Activated CD8-positive, alpha-beta memory T cell treated with anti-CD3 and anti-CD28 coated beads, Interleukin-2, amount 10 ng/mL, durations not matched to agents 7 days and 5 days (primary cell): Measurements from ENCODE around the gene FABP7. TPM values are rescaled to one million over a fixed set of nuclear protein-coding genes. Genes with fewer than 3 reads are reported as not detected.
"Not testable (repeated sequence)": the region's sequence is repeated elsewhere in the genome, so short reads cannot be mapped to it uniquely, and the experiment has no call there.

Source experiments
- ATAC-seq: fragments of 150-1000 bp; cut with Tn5 transposase; one replicate; pipeline ENCODE4 v1.10.0; 2021; ENCODE audit warnings: moderate library complexity
- CTCF ChIA-PET: fragments of 350-600 bp; sonication (Branson Sonifier 250); formaldehyde crosslinking; loops from one replicate; lab custom pipeline; 2021; ENCODE audit warnings: antibody characterized with exemption; lab: Charles Lee
- DNase-seq: peaks from one replicate; pipeline ENCODE4 v3.0.0-alpha.2; 2020
- H3K27ac Mint-ChIP-seq: one replicate; pipeline ENCODE4 v1.8.0; 2021; ENCODE audit warnings: mild to moderate bottlenecking, mixed read lengths
- H3K27me3 Mint-ChIP-seq: one replicate; pipeline ENCODE4 v1.8.0; 2021; ENCODE audit warnings: mixed read lengths
- H3K36me3 Mint-ChIP-seq: one replicate; pipeline ENCODE4 v1.8.0; 2021; ENCODE audit warnings: mild to moderate bottlenecking, mixed read lengths
- H3K4me1 Mint-ChIP-seq: one replicate; pipeline ENCODE4 v1.8.0; 2021; ENCODE audit warnings: mixed read lengths
- H3K4me3 Mint-ChIP-seq: one replicate; pipeline ENCODE4 v1.8.0; 2021; ENCODE audit warnings: mild to moderate bottlenecking, moderate library complexity, mixed read lengths
- H3K9me3 Mint-ChIP-seq: one replicate; pipeline ENCODE4 v1.8.0; 2022; ENCODE audit warnings: low read depth, mixed read lengths
- total RNA-seq, 2 experiments: library from RNA; stranded (reverse); gene quantifications; one replicate each; pipeline ENCODE4 v1.2.3, GENCODE V29; 2021

Gene FABP7
- total RNA-seq = not detected

DNA sequence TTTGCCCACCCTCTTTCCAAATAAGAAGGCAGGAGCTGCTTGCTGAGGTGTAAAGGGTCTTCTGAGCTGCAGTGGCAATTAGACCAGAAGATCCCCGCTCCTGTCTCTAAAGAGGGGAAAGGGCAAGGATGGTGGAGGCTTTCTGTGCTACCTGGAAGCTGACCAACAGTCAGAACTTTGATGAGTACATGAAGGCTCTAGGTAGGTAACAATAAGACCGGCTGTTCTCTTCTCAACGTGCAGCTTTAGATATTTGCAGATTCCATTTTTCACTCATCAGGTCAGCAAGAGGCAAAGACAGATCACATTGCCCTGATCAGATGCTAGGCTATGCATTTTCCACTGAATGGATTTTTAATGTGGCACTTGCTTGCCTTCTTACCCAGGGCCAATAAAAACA lies at the start of gene FABP7:
TSS of gene FABP7 (plus strand) at position 50 of the 400 bp plus-strand sequence. CDS start at position 129, 79 bp downstream.
- Mint-ChIP-seq H3K9me3 (no peaks in the 10 kb centered on the region), H3K36me3 (no peaks in the 10 kb centered on the region), H3K4me1 (no peaks in the 10 kb centered on the region), H3K27me3 (peaks cover 35% of the 10 kb centered on the region), H3K4me3 (no peak within 1 kb of the TSS), H3K27ac (no peak within 1 kb of the TSS)
- CTCF ChIA-PET = no interaction called here
- DNase-seq (no peak), ATAC-seq (no peak)

DNA sequence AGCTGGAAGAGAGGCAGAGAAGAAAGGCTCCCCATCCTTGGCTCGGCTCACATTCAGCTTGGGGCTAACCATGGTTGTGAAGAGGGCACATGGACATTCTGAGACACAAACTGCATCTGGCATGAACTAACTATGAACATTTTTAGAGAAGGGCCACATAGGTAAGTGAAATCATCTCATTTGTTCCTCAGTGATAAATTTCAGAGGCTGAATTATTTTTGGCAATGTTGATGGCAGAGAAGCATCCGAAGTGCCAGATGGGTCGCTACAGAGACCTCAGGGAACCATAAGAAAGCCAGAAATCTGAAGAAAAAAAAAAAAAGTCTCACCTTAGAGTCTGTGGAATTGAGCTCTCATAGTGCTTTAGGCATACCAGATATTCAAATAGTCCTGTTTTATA lies 49.2 kb upstream of the FABP7 start:
- ATAC-seq = no peak

DNA sequence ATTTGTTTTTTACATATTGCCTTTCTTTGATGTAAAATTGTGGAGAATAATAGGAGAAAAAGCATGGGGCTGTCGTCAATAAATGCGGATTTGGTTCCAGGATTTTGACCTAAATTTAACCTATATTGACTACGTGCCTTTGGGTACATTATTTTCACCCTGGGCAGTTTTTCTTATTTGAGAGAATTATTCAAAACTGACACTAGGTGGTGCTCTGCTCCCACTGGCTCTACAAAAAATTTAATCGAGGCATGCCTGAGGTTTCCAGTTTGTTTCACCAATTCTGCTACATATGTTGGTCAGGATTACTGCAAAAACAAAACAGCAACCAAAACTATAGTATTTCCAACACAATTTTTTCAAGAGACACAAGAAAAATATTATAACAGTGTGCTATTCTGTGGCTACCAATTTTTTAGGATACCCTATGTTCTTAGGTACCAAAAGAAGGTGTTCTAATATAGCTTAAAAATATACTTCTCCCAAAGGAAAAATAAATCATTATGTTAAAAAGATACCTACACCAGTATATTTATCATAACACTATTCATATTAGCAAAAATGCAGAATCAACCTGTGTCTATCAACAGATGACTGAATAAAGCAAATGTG lies 48.6 kb upstream of the FABP7 start:
- no peak overlapping the region for H3K4me3 Mint-ChIP-seq

More for the DNA sequence above, 49.2 kb upstream of the FABP7 start:
- Mint-ChIP-seq H3K9me3 (no peaks in the 10 kb centered on the region), H3K4me3 (no peak overlapping the region), H3K4me1 (no peaks in the 10 kb centered on the region), H3K27me3 (peaks cover 16% of the 10 kb centered on the region), H3K27ac (no peak overlapping the region), H3K36me3 (no peaks in the 10 kb centered on the region)
- no peak for DNase-seq
- CTCF ChIA-PET = interaction anchor here (0.6 to 4.7 kb wide), 3 partner anchors 11 to 109 kb away, joined by 3 to 36 read pairs (median 3); no protein-coding TSS in a partner anchor

DNA sequence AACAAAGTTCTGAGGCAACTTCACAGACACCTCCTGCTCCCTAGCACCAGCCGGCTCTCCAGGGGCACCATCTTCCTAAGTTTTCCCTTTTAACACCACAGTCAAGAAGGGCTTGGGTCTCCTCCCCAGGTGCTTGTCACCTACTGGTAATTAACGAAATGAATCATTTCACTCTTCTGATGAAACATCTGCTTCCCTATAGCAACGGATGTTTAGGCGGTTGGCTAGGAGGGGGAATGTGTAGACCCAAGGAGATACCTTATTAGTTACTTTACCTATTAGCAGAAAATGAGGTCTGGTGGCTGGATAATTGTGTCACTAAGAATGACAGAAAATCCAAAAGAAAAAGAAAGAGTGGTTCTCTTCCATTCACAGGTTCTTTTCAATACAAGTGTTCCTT lies 46.3 kb upstream of the FABP7 start:
- no peak for ATAC-seq
- Mint-ChIP-seq H3K36me3 (no peaks in the 10 kb centered on the region), H3K27me3 (peaks cover 12% of the 10 kb centered on the region), H3K4me1 (no peaks in the 10 kb centered on the region), H3K4me3 (no peak overlapping the region), H3K27ac (no peak overlapping the region), H3K9me3 (no peaks in the 10 kb centered on the region)
- no peak for DNase-seq
- CTCF ChIA-PET = interaction anchor here (1.3 to 4.7 kb wide), 2 partner anchors 106 to 241 kb away, joined by 3 to 36 read pairs; no protein-coding TSS in a partner anchor

More for the DNA sequence above, 48.6 kb upstream of the FABP7 start:
- Mint-ChIP-seq H3K9me3 (no peaks in the 10 kb centered on the region), H3K36me3 (no peaks in the 10 kb centered on the region), H3K4me1 (no peaks in the 10 kb centered on the region), H3K27me3 (peaks cover 16% of the 10 kb centered on the region), H3K27ac (no peak overlapping the region)
- DNase-seq (no peak), ATAC-seq (no peak)
- CTCF ChIA-PET = interaction anchor here (1.1 to 4.7 kb wide), 3 partner anchors 10 to 586 kb away, joined by 3 to 36 read pairs (median 3); no protein-coding TSS in a partner anchor

DNA sequence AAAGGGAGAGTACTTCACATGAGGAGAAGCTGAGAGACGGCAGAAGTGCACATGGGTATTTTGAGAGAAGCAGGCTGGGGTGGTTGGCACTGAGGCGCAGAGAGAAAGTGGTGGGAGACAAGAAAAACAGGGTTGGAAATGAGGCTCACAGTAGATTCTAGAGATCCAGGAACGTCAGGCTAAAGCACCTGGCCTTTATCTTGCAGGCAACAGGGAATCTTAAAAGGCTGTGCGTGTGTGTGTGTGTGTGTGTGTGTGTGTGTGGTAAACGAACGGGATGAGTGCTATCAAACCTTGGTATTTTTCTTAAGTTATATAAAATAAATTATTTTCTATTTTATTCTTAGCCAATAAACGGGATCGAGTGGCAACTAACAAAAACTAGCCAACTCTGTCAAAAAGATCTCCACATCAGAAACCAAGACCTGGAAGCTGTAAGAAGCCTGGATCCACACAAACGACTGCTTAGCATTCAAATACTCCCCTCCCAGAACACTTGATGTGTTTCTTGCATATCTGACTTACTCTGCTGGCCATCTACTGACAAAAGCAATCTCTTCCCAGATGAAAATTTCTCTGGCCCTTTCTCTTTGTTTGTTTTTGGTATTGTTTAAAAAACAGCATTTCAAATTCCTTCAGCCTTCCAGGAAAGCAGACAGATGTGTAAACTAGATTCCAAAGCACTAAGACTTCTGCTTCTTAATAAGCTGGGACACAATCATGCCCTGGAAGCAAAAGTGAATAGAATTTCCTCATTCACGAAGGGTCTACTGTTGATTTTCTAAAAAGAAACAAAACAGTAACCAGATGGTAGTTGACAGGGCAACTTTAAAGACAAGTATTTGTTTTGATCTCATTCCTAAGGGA lies 44.8 kb upstream of the FABP7 start:
- DNase-seq = no peak
- no peak overlapping the region for H3K4me3 Mint-ChIP-seq

DNA sequence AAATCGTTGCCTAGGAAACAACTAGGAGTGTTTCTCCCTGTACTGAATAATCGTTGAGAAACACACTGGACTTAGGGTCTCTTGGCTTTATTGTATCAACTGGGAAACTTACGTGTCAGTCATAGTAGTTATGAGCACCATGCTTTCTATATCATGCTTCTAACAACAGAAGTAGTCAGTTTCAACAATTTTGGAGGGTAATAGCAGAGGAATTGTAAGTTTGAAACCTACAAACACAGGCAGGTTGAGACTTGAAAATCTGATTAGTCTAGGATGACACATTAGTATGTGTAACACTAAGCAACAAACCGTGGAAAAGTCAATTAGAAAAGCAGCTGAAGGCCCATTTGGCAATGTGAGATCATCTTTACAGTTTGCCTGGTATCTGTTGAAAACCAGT lies 43.9 kb upstream of the FABP7 start:
- Mint-ChIP-seq H3K27me3 (peaks cover 12% of the 10 kb centered on the region), H3K27ac (no peak overlapping the region), H3K4me3 (no peak overlapping the region), H3K4me1 (no peaks in the 10 kb centered on the region), H3K36me3 (no peaks in the 10 kb centered on the region), H3K9me3 (no peaks in the 10 kb centered on the region)
- DNase-seq (no peak), ATAC-seq (no peak)
- CTCF ChIA-PET = no interaction called here

More for the DNA sequence above, 44.8 kb upstream of the FABP7 start:
- CTCF ChIA-PET = no interaction called here
- Mint-ChIP-seq H3K36me3 (no peaks in the 10 kb centered on the region), H3K27me3 (peaks cover 12% of the 10 kb centered on the region), H3K9me3 (no peaks in the 10 kb centered on the region), H3K27ac (no peak overlapping the region), H3K4me1 (no peaks in the 10 kb centered on the region)
- no peak for ATAC-seq

DNA sequence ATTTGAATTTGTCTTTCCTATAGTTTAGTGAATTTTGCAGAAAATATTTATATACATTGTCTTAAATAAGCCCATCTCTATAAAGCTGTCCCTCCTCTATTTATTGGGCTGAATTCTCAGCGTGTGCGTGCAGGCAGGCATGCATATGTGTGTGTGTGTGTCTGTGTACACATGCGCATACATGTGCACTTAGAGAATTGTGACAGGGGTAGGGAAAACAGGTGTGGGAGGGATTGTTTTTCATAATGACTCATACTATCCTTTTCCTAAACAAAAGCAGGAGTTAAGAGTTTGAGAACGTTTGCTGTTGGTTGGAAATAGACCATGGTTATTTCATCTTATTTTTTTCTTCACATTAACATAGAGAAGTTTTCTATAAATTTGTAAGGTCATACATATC lies 43.4 kb upstream of the FABP7 start:
- H3K27me3 Mint-ChIP-seq = peaks cover 12% of the 10 kb centered on the region

DNA sequence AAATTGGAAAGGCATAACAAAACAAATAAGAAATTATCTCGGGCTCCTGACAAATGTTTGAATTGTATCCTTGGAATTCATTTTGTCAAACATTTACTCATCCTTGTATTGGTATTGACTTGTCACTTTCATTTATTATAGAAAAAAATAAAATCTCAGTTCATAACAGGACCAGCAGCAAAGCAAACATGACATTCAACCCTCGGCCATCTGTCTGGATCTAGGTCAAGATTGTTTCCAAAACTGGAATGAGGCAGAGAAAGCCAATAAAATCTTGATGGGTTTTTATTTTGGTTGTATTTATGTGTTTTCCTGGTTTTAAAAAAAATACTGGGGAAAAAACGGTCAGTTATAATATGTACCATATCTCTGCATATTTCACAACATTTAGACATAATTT lies 42.9 kb upstream of the FABP7 start:
- Mint-ChIP-seq H3K27ac (no peak overlapping the region), H3K4me1 (no peaks in the 10 kb centered on the region), H3K27me3 (peaks cover 12% of the 10 kb centered on the region), H3K4me3 (no peak overlapping the region), H3K36me3 (no peaks in the 10 kb centered on the region), H3K9me3 (no peaks in the 10 kb centered on the region)
- ATAC-seq (no peak), DNase-seq (no peak)
- CTCF ChIA-PET = no interaction called here

More for the DNA sequence above, 43.4 kb upstream of the FABP7 start:
- CTCF ChIA-PET = no interaction called here
- Mint-ChIP-seq H3K9me3 (no peaks in the 10 kb centered on the region), H3K27ac (no peak overlapping the region), H3K4me3 (no peak overlapping the region), H3K36me3 (no peaks in the 10 kb centered on the region), H3K4me1 (no peaks in the 10 kb centered on the region)
- ATAC-seq (no peak), DNase-seq (no peak)

DNA sequence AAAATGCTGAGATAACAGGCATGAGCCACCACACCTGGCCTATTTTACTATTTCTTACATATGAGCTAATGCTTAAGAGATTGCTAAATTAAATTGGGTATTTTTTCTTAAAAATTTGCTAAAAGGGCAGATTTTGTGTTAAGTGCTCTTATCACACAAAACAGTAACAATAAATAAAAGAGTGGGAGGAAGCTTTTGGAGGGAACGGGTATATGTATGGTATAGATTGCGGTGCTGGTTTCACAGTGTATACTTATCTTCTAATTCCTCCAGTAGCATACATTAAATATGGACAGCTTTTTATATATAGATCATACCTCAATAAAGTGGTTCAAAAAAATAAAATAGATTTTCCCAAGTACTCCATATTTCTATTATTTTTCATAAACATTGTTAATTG lies 39.4 kb upstream of the FABP7 start:
- H3K4me1 Mint-ChIP-seq = no peaks in the 10 kb centered on the region
- H3K36me3 Mint-ChIP-seq = no peaks in the 10 kb centered on the region
- peaks cover 2% of the 10 kb centered on the region for H3K27me3 Mint-ChIP-seq
- DNase-seq = no peak
- H3K4me3 Mint-ChIP-seq = no peak overlapping the region
- H3K9me3 Mint-ChIP-seq = no peaks in the 10 kb centered on the region
- no peak overlapping the region for H3K27ac Mint-ChIP-seq
- CTCF ChIA-PET = no interaction called here
- no peak for ATAC-seq

DNA sequence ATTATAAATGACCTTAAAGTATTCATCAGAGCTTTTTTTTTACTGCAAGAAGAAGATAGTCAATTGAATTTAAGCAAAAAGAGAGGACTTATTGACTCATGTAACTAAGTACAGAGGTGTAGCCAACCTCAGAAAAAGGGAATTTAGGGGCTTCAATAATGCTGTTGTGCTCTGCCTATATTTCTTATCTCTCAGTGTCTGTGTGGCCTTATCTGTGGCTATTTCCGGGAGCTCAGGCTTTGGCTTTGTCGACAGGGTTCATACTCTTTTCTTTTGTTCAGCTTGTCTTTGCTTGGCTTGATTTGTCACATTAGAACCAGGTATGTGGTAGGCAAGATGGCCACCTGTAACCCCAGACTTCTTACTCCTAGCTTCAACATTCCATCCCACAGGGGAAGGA lies 38.6 kb upstream of the FABP7 start:
- Mint-ChIP-seq H3K27ac (no peak overlapping the region), H3K9me3 (no peaks in the 10 kb centered on the region), H3K36me3 (no peaks in the 10 kb centered on the region), H3K4me1 (no peaks in the 10 kb centered on the region), H3K4me3 (no peak overlapping the region), H3K27me3 (no peaks in the 10 kb centered on the region)
- DNase-seq (no peak), ATAC-seq (no peak)
- CTCF ChIA-PET = interaction anchor here (0.9 kb wide), 1 partner anchor 11 kb away, joined by 3 read pairs; no protein-coding TSS in a partner anchor

DNA sequence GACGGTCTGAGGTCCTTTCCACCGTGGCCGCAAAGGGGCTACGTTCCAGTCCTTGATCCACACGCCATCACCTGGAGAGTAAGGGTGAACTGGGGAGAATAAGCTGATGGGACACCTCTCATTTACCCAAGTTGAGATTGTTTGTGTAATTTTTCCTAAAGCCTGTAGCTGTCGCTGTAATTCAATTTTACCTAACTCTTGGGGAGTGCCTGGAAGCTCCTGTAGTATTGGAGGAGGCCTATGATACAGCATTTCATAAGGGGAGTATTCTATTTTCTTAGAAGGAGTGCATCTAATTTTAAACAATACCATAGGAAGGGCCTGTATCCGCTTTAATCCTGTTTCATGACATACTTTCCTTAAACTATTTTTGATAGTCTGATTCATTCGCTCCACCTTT lies 35.3 kb upstream of the FABP7 start:
- H3K36me3 Mint-ChIP-seq, H3K27me3 Mint-ChIP-seq, DNase-seq, H3K4me3 Mint-ChIP-seq, H3K9me3 Mint-ChIP-seq, H3K27ac Mint-ChIP-seq, ATAC-seq, H3K4me1 Mint-ChIP-seq: not testable (repeated sequence)
- CTCF ChIA-PET = interaction anchor here (0.9 to 3.1 kb wide), 2 partner anchors 54 to 95 kb away, joined by 3 to 15 read pairs; no protein-coding TSS in a partner anchor

DNA sequence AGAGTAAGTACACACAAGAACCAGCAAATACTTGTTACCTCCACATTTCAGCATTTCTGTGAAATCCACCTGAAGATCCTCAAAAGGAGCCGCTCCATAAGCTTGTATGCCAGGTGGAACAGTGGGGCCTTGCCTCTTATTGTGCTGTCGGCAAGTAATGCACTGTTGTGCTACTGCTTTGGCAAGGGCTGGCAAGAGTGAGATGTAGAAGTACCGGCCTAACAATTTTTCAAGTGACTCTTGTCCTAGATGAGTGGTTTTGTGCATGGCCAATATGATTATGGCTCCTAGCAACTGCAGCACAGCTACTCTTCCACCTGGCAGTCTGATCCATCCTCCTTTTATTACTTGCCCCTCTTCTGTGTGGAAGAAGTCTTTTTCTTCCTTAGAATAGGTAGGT lies 34.7 kb upstream of the FABP7 start:
- CTCF ChIA-PET = interaction anchor here (3.1 kb wide), 1 partner anchor 94 kb away, joined by 15 read pairs; no protein-coding TSS in a partner anchor
- DNase-seq, H3K27me3 Mint-ChIP-seq, ATAC-seq, H3K4me1 Mint-ChIP-seq, H3K9me3 Mint-ChIP-seq, H3K4me3 Mint-ChIP-seq, H3K36me3 Mint-ChIP-seq, H3K27ac Mint-ChIP-seq: not testable (repeated sequence)

DNA sequence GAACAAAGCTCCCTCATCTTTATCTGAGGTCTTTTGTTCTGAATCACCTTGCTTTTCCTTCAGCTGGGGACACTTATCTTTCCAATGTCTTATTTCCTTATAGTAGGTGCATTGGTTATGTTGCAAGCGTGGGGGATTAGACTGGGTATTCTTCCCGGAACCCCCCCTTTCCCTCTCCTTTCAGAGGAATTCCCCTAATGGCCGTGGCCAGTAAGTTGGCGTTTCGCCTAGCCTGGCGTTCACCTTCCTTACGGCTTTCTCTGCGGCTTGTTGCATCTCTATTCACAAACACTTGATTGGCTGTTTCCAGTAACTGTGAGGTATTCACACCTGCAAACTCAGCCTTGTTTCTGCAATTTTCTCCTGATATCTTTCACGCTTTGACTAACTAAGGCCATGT lies 32.8 kb upstream of the FABP7 start:
- no peaks in the 10 kb centered on the region for H3K9me3 Mint-ChIP-seq

More for the DNA sequence above, 32.8 kb upstream of the FABP7 start:
- H3K27ac Mint-ChIP-seq = no peak overlapping the region
- CTCF ChIA-PET = interaction anchor here (3.1 kb wide), 1 partner anchor 92 kb away, joined by 15 read pairs; no protein-coding TSS in a partner anchor
- DNase-seq (no peak), ATAC-seq (no peak)
- no peak overlapping the region for H3K4me3 Mint-ChIP-seq
- H3K4me1 Mint-ChIP-seq = peaks cover 11% of the 10 kb centered on the region
- H3K27me3 Mint-ChIP-seq = no peaks in the 10 kb centered on the region
- no peaks in the 10 kb centered on the region for H3K36me3 Mint-ChIP-seq
